Measurements from ENCODE around the gene AFDN. TPM values are rescaled to one million over a fixed set of nuclear protein-coding genes. Genes with fewer than 3 reads are reported as not detected.

The AFDN gene
- total RNA-seq, 1 donor from 2014 or later, result 112 TPM

GRCh38 chr6:167788563-167788903, 38.2 kb upstream of the AFDN start:
- H3K36me3 ChIP-seq (ENCODE audit: control insufficient read depth, insufficient read depth, low read length), result no peaks in the 10 kb centered on the region
- no peaks in the 10 kb centered on the region for H3K27me3 ChIP-seq (ENCODE audit: control insufficient read depth, insufficient read depth, low read length)
- TF ChIP-seq CTCF (IDR thresholded peaks at IDR 0.05; ENCODE audit: insufficient read depth, low read length, poor library complexity, severe bottlenecking), result no peak
- no peak overlapping the region for H3K4me3 ChIP-seq (ENCODE audit: low read depth, low read length)
- DNase-seq (ENCODE audit: low read depth), result no peak

- Histone ChIP-seq H3K27me3 (ENCODE audit: control insufficient read depth, insufficient read depth, low read length) (peaks cover 3% of the 10 kb centered on the region), H3K4me3 (ENCODE audit: low read depth, low read length) (no peak overlapping the region), H3K36me3 (ENCODE audit: control insufficient read depth, insufficient read depth, low read length) (no peaks in the 10 kb centered on the region)
- TF ChIP-seq CTCF (IDR thresholded peaks at IDR 0.05; ENCODE audit: insufficient read depth, low read length, poor library complexity, severe bottlenecking), result no peak
- no peak for DNase-seq (ENCODE audit: low read depth)
These were observed 37.4 kb upstream of the AFDN start for GRCh38 chr6:167789358-167789757.

- no peaks in the 10 kb centered on the region for H3K36me3 ChIP-seq (ENCODE audit: control insufficient read depth, insufficient read depth, low read length)
- peak; percentile 23 for DNase-seq (ENCODE audit: low read depth)
- H3K4me3 ChIP-seq (ENCODE audit: low read depth, low read length), result no peak overlapping the region
- TF ChIP-seq CTCF (IDR thresholded peaks at IDR 0.05; ENCODE audit: insufficient read depth, low read length, poor library complexity, severe bottlenecking), result no peak
- peaks cover 17% of the 10 kb centered on the region for H3K27me3 ChIP-seq (ENCODE audit: control insufficient read depth, insufficient read depth, low read length)
These were observed 35.5 kb upstream of the AFDN start for GRCh38 chr6:167791091-167791779.

GRCh38 chr6:167791780-167792478, 34.8 kb upstream of the AFDN start:
- no peak for TF ChIP-seq CTCF (IDR thresholded peaks at IDR 0.05; ENCODE audit: insufficient read depth, low read length, poor library complexity, severe bottlenecking)
- Histone ChIP-seq H3K4me3 (ENCODE audit: low read depth, low read length) (no peak overlapping the region), H3K36me3 (ENCODE audit: control insufficient read depth, insufficient read depth, low read length) (no peaks in the 10 kb centered on the region), H3K27me3 (ENCODE audit: control insufficient read depth, insufficient read depth, low read length) (peaks cover 24% of the 10 kb centered on the region)
- no peak for DNase-seq (ENCODE audit: low read depth)

- H3K27me3 ChIP-seq (ENCODE audit: control insufficient read depth, insufficient read depth, low read length), result peaks cover 30% of the 10 kb centered on the region
- no peak overlapping the region for H3K4me3 ChIP-seq (ENCODE audit: low read depth, low read length)
- DNase-seq (ENCODE audit: low read depth), result no peak
- H3K36me3 ChIP-seq (ENCODE audit: control insufficient read depth, insufficient read depth, low read length), result no peaks in the 10 kb centered on the region
- no peak for TF ChIP-seq CTCF (IDR thresholded peaks at IDR 0.05; ENCODE audit: insufficient read depth, low read length, poor library complexity, severe bottlenecking)
These were observed 33.3 kb upstream of the AFDN start for GRCh38 chr6:167793421-167793820.
